Mesenteric fat pad (tissue), 1 donor: ENCODE results near the gene CFTR. TPM values are rescaled to one million over a fixed set of nuclear protein-coding genes. Genes with fewer than 3 reads are reported as not detected.

Experiments
- DNase-seq: peaks from one replicate; pipeline ENCODE4 v3.0.0-alpha.2; 2020; ENCODE audit warnings: low spot score
- total RNA-seq: library from RNA; stranded (reverse); fragmentation: NEBNext Ultra II Directional; extraction: Animal tissue kit (Norgen Biotek cat#: 25700); gene quantifications from one replicate; pipeline ENCODE4 v1.2.1, GENCODE V29; 2021
- donor health status: DM: yes; HTN: yes; CAD: no.

The CFTR gene
- total RNA-seq, 1 donor from 2014 or later = 0.22 TPM

DNA sequence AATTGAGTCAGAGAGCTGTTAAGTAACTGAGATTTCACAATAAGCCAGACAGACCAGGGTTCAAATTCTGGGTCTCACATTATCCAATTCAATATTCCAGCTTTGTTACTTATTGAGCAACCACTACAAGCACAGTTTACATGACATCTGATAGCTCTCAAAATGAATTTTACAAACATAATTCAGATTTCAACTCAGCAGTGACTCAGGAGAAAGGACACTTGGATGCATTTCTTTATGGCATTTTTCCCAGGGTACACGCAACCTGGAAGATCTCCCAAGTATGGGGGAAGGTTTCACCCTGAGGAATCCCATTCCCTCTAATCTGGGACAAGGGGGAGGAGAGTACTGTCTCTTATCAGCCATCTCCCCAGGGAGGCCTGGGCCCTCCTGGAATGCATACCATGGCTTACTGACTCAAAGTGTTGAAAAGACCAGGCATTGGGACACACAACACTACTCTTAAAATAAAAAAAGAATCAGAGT is 102.4 kb downstream of the CFTR start:
- DNase-seq = no peak

GRCh38 chr7:117587931-117588330 is 108.1 kb downstream of the CFTR start:
- no peak for DNase-seq

GRCh38 chr7:117588352-117588794 is 108.5 kb downstream of the CFTR start:
- DNase-seq = no peak

- no peak for DNase-seq
These were observed 110.4 kb downstream of the CFTR start for GRCh38 chr7:117590191-117590590.

- DNase-seq = no peak
These were observed 112.3 kb downstream of the CFTR start for GRCh38 chr7:117592011-117592635.

GRCh38 chr7:117596134-117596533 is 116.3 kb downstream of the CFTR start:
- no peak for DNase-seq

- no peak for DNase-seq
These were observed 117.9 kb downstream of the CFTR start for GRCh38 chr7:117597755-117598154.

DNA sequence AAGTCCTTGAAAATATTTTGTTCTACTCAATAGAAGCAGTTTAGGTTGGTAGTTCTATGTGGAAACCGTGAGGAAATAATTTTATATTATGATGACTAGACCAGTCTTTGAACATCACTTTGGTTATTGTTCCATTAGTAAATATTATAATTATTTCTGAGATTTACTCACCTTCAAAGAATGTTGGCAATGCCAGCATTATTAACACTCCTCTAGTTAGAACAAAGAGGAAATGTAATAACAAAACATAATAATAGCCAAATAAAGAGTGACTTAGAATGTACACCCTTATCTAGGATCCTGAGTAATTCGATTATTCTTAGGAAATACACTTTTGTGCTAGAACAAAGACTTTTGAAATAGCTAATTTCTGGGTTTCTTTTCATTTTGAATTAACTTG is 121.1 kb downstream of the CFTR start:
- no peak for DNase-seq

DNA sequence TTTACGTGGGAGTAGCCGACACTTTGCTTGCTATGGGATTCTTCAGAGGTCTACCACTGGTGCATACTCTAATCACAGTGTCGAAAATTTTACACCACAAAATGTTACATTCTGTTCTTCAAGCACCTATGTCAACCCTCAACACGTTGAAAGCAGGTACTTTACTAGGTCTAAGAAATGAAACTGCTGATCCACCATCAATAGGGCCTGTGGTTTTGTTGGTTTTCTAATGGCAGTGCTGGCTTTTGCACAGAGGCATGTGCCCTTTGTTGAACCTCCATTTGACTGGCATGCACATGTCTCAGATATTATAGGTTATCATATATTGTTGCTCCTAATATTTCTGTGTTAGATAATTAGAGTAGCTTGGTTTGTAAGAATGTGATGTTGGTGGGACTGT is 123.8 kb downstream of the CFTR start:
- DNase-seq = no peak

DNA sequence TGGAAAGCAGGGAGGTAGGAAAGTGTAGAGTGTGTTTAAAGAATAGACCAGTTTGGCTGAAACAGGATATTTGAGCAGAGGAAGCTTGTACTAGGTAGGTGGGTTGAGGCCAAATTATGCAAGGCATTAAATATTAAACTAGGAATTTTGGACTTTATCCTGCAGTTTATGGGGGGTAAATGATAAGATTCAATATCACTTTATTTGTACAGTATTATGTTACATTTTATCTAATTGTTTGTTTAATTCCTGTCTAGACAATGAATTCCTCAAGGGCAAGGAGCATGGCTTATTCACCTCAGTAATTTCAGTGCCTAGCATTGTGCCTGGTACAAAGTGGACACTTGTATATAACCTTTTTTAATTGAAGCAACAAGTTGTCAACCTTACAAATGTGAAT is 125.9 kb downstream of the CFTR start:
- no peak for DNase-seq

DNA sequence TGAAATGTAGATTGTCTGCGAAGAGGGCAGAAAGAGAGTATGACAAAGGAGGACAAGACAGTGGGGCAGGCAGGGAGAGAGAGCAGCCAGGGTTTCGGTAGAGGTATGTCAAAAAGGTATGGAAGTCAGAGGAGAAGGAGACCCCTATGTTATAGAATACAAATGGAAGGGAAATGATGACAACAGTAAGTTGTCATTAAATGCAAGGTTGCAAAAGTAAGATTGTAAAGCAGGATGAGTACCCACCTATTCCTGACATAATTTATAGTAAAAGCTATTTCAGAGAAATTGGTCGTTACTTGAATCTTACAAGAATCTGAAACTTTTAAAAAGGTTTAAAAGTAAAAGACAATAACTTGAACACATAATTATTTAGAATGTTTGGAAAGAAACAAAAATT is 126.3 kb downstream of the CFTR start:
- no peak for DNase-seq

- no peak for DNase-seq
These were observed 130.6 kb downstream of the CFTR start for GRCh38 chr7:117610396-117610795.

DNA sequence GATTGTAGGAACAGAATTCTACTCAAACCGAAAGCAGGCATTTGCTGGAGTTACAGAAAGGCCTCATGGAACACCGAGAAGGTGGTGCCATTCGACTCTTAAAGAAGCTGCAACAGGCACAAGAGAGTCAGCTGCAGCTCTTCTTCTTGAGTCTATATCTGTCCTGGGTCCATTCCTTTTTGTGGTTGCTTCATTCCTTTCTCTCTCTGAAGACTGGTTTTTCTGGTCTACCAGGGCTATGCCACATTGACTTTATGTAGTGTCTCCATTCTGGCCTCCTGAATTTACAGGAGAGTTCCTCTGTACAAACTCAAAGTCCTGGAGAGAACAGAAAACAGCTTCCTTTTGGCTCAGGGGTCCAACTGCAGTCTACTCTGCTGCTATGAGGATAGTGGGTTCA is 132.8 kb downstream of the CFTR start:
- DNase-seq = no peak

GRCh38 chr7:117616694-117617093 is 136.9 kb downstream of the CFTR start:
- DNase-seq = no peak

DNA sequence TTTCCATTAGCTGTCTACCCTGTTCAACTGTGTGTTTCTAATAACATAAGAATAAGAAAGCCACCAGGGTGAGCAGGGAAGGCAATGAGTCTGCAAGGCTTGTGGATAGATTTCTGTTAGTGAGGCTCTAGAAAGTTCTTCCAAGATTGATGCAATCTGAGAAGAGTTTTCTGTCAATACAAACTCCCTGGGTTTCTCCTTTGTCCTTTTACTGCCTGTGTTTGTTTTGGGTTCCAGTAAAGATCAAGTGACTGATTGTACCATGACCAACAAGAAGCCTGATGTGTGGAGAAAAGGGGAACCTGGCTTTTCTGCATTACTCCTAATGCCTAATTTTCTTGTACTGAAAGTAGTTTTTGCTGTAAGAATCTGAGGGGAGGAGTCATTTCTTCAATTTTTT is 139.9 kb downstream of the CFTR start:
- DNase-seq = no peak

- DNase-seq = no peak
These were observed 141.3 kb downstream of the CFTR start for GRCh38 chr7:117621075-117621618.

- DNase-seq = no peak
These were observed 143.8 kb downstream of the CFTR start for GRCh38 chr7:117623606-117624005.

GRCh38 chr7:117630501-117630900 is 150.7 kb downstream of the CFTR start:
- DNase-seq = no peak

GRCh38 chr7:117630907-117631564 is 151.2 kb downstream of the CFTR start:
- DNase-seq = no peak

DNA sequence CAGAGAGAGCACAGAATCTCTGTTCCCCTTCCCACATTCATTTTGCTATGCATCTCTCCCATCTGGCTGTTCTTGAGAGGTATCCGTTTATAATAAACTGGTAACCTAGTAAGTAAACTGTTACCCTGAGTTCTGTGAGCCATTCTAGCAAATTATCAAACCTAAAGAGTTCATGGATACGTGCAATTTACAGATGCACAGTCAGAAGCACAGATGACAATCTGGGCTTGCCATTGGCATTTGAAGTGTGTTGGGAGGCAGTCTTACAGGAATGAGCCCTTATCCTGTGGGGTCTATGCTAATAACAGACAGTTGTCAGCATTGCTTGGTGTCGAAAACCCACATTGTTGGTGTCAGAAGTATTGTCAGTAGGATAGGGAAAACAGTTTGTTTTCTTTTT is 151.8 kb downstream of the CFTR start:
- no peak for DNase-seq

- DNase-seq = no peak
These were observed 158.1 kb downstream of the CFTR start for GRCh38 chr7:117637937-117638336.

DNA sequence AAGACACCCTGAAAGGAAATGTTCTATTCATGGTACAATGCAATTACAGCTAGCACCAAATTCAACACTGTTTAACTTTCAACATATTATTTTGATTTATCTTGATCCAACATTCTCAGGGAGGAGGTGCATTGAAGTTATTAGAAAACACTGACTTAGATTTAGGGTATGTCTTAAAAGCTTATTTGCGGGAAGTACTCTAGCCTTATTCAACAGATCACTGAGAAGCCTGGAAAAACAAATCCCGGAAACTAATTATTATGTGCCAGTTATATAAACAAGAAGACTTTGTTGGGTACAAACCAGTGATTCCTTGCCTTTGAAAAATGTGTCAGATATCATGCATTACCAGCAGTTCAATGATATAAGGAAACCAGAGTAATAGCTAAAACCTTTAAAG is 160.1 kb downstream of the CFTR start:
- DNase-seq = no peak

GRCh38 chr7:117640465-117640864 is 160.6 kb downstream of the CFTR start:
- DNase-seq = no peak
